ENCODE results near the gene WBP2NL.

The WBP2NL gene

DNA sequence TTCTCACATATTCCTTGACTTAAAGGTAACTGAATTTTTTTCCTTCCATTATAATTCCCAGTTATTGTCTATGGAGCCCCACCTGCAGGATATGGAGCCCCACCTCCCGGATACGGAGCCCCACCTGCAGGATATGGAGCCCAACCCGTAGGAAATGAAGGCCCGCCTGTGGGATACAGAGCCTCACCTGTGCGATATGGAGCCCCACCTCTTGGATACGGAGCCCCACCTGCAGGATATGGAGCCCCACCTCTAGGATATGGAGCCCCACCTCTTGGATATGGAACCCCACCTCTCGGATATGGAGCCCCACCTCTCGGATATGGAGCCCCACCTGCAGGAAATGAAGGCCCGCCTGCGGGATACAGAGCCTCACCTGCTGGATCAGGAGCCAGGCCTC, 28.1 kb downstream of the WBP2NL start:
- no peaks in the 10 kb centered on the region for H3K9me3 Mint-ChIP-seq

DNA sequence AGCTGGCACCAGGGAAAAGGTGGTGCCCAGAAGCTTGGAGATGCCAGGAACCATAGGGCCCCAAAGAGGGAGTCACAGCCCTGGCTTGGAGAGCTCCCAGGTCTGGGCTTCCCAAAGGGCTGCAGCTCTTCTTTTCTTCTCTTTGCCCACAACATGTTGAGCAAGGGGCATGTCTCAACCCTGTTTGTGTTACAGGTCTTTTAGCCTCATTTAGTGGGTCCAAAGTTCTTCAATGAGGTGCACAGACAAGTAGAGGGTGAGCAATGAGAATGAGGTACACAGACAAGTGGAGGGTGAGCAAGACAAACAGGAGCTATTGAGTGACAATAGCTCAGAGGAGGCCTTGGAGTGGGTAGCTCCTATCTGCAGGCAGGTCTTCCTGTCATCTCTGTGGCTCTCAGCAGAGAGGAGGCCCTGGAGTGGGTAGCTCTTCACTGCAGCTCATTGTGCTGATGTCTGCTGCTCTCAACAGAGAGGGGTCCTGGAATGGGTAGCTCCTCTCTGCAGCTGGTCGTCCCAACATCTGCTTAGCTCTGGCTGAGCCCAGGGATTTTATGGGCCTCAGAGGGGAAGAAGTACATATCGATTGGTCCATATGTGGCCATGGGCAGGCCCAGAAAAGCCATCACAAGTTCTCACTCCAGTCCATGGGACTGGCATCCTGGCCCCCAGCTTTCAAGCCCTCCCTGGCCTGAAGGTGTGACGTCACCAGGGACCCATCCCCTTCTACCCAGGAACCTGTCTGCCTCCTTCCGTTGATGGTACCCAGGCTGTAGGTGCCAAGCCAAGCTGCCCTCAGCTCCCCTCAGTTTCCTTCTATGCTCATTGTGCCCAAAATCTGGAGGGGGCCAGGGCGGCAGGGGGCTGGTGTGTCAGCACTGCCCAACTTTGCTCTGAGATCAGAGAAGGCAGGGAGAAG, 34.9 kb downstream of the WBP2NL start:
- Mint-ChIP-seq H3K9me3 (peaks cover 25% of the 10 kb centered on the region), H3K27me3 (ENCODE audit: low read depth, poor library complexity) (peaks cover 21% of the 10 kb centered on the region), H3K27ac (no peak overlapping the region), H3K4me3 (no peak overlapping the region), H3K36me3 (ENCODE audit: low read depth) (no peaks in the 10 kb centered on the region), H3K4me1 (no peaks in the 10 kb centered on the region)
- TF ChIP-seq, protein P1, sequence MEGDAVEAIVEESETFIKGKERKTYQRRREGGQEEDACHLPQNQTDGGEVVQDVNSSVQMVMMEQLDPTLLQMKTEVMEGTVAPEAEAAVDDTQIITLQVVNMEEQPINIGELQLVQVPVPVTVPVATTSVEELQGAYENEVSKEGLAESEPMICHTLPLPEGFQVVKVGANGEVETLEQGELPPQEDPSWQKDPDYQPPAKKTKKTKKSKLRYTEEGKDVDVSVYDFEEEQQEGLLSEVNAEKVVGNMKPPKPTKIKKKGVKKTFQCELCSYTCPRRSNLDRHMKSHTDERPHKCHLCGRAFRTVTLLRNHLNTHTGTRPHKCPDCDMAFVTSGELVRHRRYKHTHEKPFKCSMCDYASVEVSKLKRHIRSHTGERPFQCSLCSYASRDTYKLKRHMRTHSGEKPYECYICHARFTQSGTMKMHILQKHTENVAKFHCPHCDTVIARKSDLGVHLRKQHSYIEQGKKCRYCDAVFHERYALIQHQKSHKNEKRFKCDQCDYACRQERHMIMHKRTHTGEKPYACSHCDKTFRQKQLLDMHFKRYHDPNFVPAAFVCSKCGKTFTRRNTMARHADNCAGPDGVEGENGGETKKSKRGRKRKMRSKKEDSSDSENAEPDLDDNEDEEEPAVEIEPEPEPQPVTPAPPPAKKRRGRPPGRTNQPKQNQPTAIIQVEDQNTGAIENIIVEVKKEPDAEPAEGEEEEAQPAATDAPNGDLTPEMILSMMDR (IDR thresholded peaks at IDR 0.05): no peak
- no peak for DNase-seq

More for the DNA sequence above, 28.1 kb downstream of the WBP2NL start:
- Mint-ChIP-seq H3K27me3 (ENCODE audit: low read depth, poor library complexity) (peaks cover 26% of the 10 kb centered on the region), H3K4me3 (no peak overlapping the region), H3K36me3 (ENCODE audit: low read depth) (no peaks in the 10 kb centered on the region), H3K27ac (no peak overlapping the region), H3K4me1 (no peaks in the 10 kb centered on the region)
- TF ChIP-seq, protein P1 (IDR thresholded peaks at IDR 0.05): no peak
- no peak for DNase-seq

DNA sequence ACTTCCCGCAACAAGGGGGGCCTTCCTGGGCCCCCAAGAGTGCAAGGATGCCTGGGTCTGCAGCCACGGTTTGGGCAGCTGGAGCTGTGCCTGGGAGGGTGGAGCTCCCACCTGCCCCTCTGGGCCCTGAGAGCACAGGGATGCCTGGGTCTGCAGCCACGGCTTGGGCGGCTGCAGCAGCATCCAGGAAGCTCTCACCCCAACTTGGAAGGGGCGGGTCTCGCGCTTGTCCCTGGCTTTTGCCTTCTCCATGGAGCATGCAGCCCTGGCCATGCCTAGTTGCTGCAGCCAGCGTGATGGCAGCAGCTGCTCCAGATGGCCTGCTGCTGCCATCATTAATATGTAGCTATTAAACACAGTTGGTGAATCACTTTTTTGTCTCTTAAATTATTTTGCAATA, 36.7 kb downstream of the WBP2NL start:
- DNase-seq: no peak
- H3K4me3 Mint-ChIP-seq: no peak overlapping the region
- H3K4me1 Mint-ChIP-seq: no peaks in the 10 kb centered on the region
- peaks cover 21% of the 10 kb centered on the region for H3K27me3 Mint-ChIP-seq (ENCODE audit: low read depth, poor library complexity)
- peaks cover 26% of the 10 kb centered on the region for H3K9me3 Mint-ChIP-seq
- H3K36me3 Mint-ChIP-seq (ENCODE audit: low read depth): no peaks in the 10 kb centered on the region
- TF ChIP-seq, protein P1 (IDR thresholded peaks at IDR 0.05): no peak
- no peak overlapping the region for H3K27ac Mint-ChIP-seq

DNA sequence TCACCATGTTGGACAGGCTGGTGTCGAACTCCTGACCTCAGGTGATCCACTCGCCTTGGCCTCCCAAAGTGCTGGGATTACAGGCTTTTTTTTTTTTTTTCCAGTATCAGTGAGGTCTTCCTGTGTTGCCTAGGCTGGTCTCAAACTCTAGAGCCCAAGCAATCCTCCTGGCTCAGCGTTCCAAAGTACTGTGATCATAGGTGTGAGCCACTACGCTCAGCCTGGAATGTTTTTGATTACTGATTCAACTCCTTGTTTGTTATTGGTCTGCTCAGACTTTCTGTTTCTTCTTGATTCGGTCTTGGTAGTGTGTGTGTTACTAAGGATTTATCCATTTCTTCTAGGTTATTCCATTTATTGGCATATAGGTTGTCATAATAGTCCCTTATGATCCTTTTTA, 40.7 kb downstream of the WBP2NL start:
- no peak for DNase-seq
- Mint-ChIP-seq H3K36me3 (ENCODE audit: low read depth) (no peaks in the 10 kb centered on the region), H3K9me3 (peaks cover 51% of the 10 kb centered on the region), H3K27me3 (ENCODE audit: low read depth, poor library complexity) (peaks cover 15% of the 10 kb centered on the region), H3K4me3 (no peak overlapping the region), H3K4me1 (no peaks in the 10 kb centered on the region), H3K27ac (no peak overlapping the region)
- TF ChIP-seq, protein P1 (IDR thresholded peaks at IDR 0.05): no peak

DNA sequence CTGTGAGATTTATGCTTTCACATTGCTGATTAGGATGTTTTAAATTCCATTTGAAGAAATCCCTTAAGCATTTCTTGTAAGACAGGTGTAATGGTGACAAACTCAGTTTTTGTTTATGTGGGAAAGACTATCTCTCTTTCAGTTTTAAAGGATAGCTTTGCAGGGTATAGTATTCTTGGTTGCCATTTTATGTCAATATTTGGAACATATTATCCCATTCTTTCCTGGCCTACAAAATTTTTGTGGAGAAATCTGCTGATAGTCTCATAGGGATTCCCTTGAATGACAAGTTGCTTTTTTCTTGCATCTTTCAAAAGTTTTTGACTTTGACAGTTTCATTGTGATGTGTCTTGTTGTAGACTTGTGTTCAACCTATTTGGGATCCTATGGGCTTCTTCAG, 43.2 kb downstream of the WBP2NL start:
- Mint-ChIP-seq H3K27ac (no peak overlapping the region), H3K4me3 (no peak overlapping the region), H3K27me3 (ENCODE audit: low read depth, poor library complexity) (peaks cover 11% of the 10 kb centered on the region), H3K4me1 (no peaks in the 10 kb centered on the region), H3K36me3 (ENCODE audit: low read depth) (no peaks in the 10 kb centered on the region), H3K9me3 (peaks cover 38% of the 10 kb centered on the region)
- DNase-seq: no peak
- TF ChIP-seq, protein P1 (IDR thresholded peaks at IDR 0.05): no peak

Measured in nephron progenitor cell (in vitro differentiated cells).